LNCaP clone FGC (cell line): Measurements from ENCODE around the gene ELOVL1.

Source experiments
- DNase-seq: peaks from one replicate; pipeline ENCODE4 v3.0.0-alpha.2; 2011; ENCODE audit warnings: low read depth
- H3K4me3 ChIP-seq: 2 replicates; pipeline ENCODE4 v1.5.1; 2011; ENCODE audit warnings: mild to moderate bottlenecking, low read depth, low read length, control low read depth
- CTCF ChIP-seq: IDR thresholded peaks from 2 replicates; pipeline ENCODE4 v1.5.1; 2012; ENCODE audit warnings: mild to moderate bottlenecking; ENCODE audit not compliant: control insufficient read depth, insufficient read depth; ENCODE audit errors: extremely low read depth

The ELOVL1 gene

GRCh38 chr1:43354936-43355335, 12.9 kb downstream of the ELOVL1 start:
- no peak overlapping the region for H3K4me3 ChIP-seq
- no peak for DNase-seq
- TF ChIP-seq CTCF, result no peak

DNA sequence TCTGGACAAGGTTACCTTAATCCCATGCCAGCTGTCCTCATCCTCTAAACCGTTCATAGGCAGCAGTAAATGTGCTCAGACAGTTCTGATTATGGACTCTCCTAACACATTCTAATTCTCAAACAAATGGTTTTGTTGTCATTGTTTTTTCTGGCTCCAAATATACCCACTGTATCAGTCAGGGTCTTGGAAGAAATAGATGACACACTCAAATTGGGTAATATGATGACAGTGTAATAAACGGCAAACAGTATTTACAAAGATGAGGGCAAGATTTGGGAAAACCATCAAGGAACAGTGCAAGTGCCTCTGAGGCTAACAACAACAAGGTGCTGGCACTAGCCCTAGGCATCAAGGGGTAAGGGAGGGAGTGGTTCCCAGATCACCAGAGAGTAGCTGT, 13.3 kb downstream of the ELOVL1 start:
- TF ChIP-seq CTCF, result no peak
- no peak overlapping the region for H3K4me3 ChIP-seq
- no peak for DNase-seq

DNA sequence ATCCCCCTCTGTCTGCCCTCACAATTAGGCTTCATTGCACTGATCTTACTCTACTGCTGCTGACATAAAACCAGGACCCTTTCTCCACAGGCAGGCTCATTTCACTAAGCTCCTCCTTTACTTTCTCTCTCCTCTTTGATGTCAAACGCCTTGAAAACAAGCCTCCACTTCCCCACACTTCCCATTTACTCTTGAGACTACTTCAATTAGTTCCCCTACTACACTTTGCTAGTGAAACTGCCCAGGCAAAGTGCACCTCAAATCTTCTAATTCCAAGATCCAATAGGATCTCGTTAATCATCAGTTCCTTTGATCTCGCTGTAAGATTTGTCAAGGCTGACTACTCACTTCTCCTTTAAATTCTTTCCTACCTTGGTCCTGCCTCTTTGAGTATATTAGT, 14.9 kb downstream of the ELOVL1 start:
- DNase-seq, result no peak
- H3K4me3 ChIP-seq, result no peak overlapping the region
- no peak for TF ChIP-seq CTCF

DNA sequence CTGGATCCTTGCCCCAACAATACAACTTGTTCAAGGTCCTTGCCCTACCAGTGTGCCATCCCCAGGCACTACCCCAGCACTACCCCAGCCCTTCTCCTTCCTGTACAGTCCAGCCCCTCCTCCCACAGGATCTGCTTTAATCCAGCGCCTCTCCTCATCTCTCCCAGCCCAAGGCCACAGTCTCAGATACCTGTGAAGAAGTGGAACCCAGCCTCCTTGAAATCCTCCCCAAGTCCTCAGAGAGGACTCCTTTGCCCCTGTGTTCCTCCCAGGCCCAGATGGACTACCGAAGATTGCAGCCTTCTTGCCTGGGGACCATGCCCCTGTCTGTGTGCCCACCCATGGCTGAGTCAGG, 15.5 kb downstream of the ELOVL1 start:
- DNase-seq, result no peak
- no peak for TF ChIP-seq CTCF
- H3K4me3 ChIP-seq, result no peak overlapping the region

GRCh38 chr1:43351421-43352350, 16.1 kb downstream of the ELOVL1 start:
- no peak for TF ChIP-seq CTCF
- no peak for DNase-seq
- no peak overlapping the region for H3K4me3 ChIP-seq

GRCh38 chr1:43350976-43351375, 16.8 kb downstream of the ELOVL1 start:
- DNase-seq, result no peak
- H3K4me3 ChIP-seq, result no peak overlapping the region
- no peak for TF ChIP-seq CTCF
